Endothelial cell of hepatic sinusoid (primary cell): ENCODE results near the gene DPYD.

ENCODE experiments used
- in situ Hi-C: cut with HindIII; loops from 2 replicates; pipeline ENCODE4 v1.10.0; 2017; ENCODE audit warnings: low sequenced_read_pairs

The DPYD gene

GRCh38 chr1:97464305-97464704, 456.5 kb downstream of the DPYD start:
- in situ Hi-C loops: no loop called here

DNA sequence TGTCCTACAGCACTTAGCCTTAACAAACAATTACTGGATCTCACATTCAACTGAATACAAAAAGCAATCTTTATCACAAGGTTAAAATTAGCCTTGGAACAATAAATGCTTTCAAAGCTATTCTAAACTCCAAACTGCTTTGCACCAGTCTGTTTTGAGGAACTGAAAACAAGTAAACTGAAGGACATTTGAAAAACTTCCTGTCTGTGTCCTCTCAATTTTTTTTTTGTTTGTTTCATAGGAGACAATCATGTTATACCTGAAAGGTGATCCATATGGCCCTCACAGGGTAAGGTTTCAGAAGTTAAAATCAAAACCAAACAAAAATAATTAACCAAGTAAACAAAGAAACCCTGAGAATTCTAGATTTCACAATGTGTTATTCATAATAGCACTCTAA, 459.1 kb downstream of the DPYD start:
- in situ Hi-C loops: no loop called here

DNA sequence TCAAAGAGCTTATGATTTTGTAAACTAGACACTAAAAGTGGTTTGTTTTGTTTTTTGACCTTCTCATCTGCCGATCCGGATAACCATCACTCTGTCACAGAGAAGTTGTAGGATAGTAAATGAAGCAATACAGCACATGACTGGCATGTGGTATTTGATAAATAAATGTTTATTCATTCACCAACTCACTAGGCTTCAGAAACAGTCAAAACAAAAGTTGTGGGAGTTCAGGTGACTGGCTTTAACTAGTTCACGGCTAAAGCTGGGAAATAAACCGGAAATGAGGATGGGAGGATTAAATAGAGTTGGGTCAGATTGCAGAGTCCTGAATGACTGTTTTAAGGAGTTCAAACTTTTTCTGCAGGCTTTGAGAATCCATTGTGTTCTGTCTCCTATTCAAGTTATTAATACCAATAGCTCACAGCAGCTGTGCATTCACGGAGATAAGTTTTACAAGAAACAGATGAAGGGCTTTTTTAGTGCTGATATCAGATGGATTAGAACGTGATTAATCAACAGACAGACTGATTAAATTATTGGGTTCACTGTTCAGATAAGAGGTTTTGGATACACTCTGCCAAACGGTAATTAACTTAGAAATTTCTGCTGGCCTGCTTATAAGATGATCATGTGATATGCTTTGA, 463.3 kb downstream of the DPYD start:
- in situ Hi-C loops: no loop called here

- in situ Hi-C loops: no loop called here
Observed at GRCh38 chr1:97451944-97452343, 468.9 kb downstream of the DPYD start.

- in situ Hi-C loops: no loop called here
Observed at GRCh38 chr1:97451046-97451826, 469.6 kb downstream of the DPYD start.

DNA sequence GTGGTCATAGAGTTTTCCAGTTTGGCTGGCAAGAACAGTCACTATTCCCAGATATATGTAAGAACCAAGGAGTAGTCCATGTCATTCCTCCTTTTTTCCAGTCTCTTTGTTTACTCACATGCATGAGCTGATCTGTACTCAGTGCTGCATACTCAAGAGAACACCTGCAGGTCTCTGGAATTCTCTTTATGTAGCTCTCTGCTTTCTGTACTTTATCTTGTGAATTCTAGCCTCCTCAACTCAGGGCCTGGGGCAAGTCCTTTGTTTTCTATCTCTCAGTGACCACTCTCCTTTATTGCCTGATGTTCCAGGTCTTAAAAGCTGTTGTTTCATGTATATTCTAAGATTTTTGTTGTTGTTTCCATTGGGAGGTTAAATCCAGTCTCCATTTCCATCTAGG, 478.9 kb downstream of the DPYD start:
- in situ Hi-C loops: no loop called here

DNA sequence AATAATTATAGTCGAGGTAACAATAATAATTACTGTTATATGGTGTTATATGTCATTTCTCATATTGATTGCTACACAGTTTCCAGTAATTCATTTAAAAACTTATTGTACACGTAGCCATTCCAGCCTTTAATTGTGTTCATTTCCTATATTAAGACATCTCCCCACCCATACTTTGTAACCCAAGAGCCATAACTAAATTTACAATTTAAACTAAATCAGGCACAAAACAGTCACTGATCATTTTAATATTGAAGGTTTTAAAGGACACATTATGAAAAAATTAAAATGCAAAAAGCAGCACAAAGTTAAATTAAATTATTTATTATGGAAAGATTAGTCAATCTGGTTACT, 487.0 kb downstream of the DPYD start:
- in situ Hi-C loops: no loop called here

DNA sequence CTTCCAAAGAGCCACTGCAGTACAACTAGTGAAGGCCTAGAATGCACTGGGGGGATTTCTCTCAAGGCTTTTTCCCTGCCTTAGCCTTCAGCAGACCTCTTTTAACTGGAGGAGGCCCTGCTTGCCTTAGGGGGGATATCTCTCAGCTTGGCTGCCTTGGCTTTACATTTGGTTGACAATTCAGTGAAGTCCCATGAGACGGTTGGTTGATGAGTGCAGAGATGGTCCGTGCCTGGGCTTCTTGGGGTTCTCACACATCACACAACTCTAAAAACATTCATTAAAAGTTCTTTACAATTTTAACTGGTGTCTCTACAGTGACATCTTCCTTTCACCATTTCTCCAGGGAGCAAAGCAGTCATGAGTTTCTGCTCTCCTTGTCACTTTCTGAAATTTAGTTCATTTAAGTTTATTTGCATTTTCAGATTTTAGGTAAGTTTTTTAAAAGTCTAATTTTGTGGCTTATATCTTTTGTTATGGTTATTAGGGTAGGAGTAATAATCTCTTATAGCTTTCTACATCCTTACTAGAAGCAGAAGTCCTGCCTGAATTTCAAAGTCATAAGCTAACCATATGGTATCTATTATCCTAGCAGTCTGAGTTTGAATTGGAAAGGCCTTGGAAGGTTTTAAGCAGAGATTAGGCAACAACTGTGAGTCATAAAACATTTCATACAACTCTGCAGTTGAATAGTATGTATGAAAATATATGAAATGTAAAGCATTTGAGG, 487.6 kb downstream of the DPYD start:
- in situ Hi-C loops: no loop called here

GRCh38 chr1:97427371-97427770, 493.5 kb downstream of the DPYD start:
- in situ Hi-C loops: no loop called here

DNA sequence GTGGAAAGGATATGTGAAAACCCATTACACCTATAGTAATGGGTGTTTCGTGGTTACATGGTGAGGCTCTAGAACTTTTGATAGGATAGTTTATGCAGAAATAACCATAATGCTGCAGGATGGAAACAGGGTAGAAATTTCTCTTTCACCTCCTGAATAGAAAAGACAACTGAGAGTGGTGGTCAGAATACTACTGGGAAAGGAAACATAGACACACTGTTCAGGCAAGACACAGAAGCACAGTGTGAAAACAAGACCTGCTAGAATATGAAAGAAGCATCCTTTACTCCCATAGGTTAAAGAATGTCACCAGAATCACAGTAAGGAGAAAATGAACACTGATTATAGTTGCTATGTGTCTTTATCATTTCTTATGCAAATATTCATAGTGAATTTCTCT, 496.6 kb downstream of the DPYD start:
- in situ Hi-C loops: loop anchor here (5.0 kb wide), 1 partner anchor 37 kb away; no protein-coding TSS in a partner anchor

GRCh38 chr1:97423403-97423802, 497.4 kb downstream of the DPYD start:
- in situ Hi-C loops: loop anchor here (5.0 kb wide), 1 partner anchor 36 kb away; no protein-coding TSS in a partner anchor

GRCh38 chr1:97417661-97418060, 503.2 kb downstream of the DPYD start:
- in situ Hi-C loops: no loop called here

- in situ Hi-C loops: no loop called here
Observed at GRCh38 chr1:97414682-97415312, 506.0 kb downstream of the DPYD start.

- in situ Hi-C loops: no loop called here
Observed at GRCh38 chr1:97412737-97413136, 508.1 kb downstream of the DPYD start.

GRCh38 chr1:97412166-97412565, 508.7 kb downstream of the DPYD start:
- in situ Hi-C loops: no loop called here

DNA sequence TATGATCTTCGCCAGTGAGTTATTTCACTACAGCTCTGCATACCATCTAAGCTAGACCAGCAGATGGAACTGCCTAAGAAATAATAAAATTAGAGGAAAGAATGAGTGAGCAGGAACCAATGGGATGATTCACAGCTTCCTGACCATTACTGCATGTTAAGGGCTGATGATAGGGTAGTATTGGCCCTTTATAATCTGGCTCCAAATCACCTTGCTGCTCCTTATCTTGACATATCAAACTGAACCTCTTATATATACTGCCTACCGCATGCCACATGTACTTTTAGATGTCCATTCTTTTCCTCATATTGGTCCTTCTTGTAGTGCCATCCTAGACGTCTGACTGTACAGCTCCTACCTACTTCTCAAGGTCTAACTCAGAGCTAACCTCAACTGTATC, 524.4 kb downstream of the DPYD start:
- in situ Hi-C loops: no loop called here

GRCh38 chr1:97392701-97393100, 528.1 kb downstream of the DPYD start:
- in situ Hi-C loops: no loop called here

DNA sequence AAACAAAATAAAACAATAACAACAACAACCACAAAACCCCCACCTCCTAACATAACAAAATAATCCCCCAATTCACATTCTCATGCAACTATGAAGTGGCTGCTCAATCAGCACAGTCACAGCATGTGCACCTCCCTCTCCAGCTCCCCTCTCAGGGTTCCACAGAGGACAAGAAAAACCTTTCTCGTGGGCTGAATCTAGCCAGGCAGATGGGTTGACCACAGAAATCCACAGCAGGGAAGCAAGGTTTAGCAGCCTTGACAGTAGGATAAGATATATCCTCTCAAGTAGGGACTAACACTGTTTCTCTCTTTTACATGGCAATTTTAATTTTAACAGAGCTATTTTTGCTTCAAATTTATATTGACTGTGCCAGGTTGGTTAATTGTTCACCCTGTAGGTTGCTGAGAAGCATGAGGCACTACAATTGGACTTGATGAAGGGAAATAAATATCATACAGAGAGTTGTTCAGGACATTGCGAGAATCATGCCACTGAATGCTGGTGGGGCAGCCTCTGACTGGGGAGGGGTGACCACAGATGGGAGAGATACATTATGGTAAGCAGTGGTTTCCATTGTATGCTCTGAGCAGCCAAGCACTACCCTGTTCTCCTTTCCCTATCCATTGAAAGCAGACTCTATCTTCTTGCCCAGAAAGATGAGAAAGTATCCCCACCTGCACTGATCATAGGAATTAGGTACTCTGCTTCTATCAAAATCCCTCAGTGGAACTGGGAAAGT, 535.1 kb downstream of the DPYD start:
- in situ Hi-C loops: loop anchor here (5.0 kb wide), 1 partner anchor 37 kb away; no protein-coding TSS in a partner anchor

DNA sequence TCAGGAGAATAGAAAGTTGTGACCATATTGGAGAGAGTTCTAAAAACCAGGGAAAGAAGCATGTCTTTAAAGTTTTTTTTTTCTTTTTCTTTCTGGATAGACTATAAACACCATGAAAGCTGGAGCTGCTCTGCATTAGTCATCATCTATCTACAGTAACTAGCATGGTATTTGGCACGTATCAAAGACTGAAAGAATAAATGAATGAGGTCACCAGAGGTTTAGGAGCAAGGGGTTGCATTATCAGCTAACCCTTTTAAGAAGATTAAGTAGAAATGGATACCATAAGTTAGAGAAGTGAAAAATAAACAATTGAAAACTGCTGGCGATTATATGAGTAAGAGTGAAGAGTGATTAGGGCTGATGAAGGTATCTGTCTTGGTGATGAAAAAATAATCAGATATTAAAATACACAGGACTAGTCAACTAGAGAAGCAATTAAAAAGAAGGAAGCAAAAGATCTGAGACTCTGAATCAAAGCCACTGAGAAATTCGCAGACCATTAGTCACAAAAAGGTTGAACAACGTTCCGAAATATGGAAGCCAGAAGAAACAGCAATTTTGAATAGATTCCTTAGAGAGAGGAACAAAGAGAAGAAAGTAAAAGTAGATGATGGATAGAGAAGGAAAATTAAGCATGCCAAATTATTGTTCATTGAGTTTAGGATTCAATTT, 536.4 kb downstream of the DPYD start:
- in situ Hi-C loops: no loop called here

GRCh38 chr1:97383797-97384196, 537.0 kb downstream of the DPYD start:
- in situ Hi-C loops: no loop called here
